K562 (cell line): ENCODE measurements around the gene MBNL1. TPM values are rescaled to one million over a fixed set of nuclear protein-coding genes. Genes with fewer than 3 reads are reported as not detected.

ENCODE experiments used
- CBX1 ChIP-seq: sonication (generic); IDR thresholded peaks from 2 replicates; pipeline ENCODE4 v1.6.1; 2016; ENCODE audit warnings: antibody characterized with exemption, low read depth, mild to moderate bottlenecking
- CHCHD3 ChIP-seq: fragments of 250-450 bp; sonication (Bioruptor Pico); IDR thresholded peaks from 2 replicates; pipeline ENCODE4 v2.1.2; 2022; ENCODE audit warnings: mild to moderate bottlenecking
- DPF2 ChIP-seq: fragments of 450-650 bp; IDR thresholded peaks from 2 replicates; pipeline ENCODE4 v1.6.1; 2016
- ELF2 ChIP-seq: fragments of 250-450 bp; sonication (Bioruptor Pico); IDR thresholded peaks from 2 replicates; pipeline ENCODE4 v1.5.0; 2021; ENCODE audit warnings: mild to moderate bottlenecking
- ETV1 ChIP-seq: fragments of 450-650 bp; conservative IDR thresholded peaks from 2 replicates; pipeline ENCODE4 v1.6.1; 2016; ENCODE audit warnings: missing genetic modification characterization, control low read depth, low read depth, missing compliant biosample characterization
- PML ChIP-seq: IDR thresholded peaks from 2 replicates; pipeline ENCODE4 v1.6.1; 2012; ENCODE audit warnings: low read length, inconsistent platforms
- POLR2A ChIP-seq: fragments of 450-650 bp; conservative IDR thresholded peaks from 2 replicates; pipeline ENCODE4 v1.6.1; 2016
- TCF3 ChIP-seq: sonication (generic); formaldehyde crosslinking; IDR thresholded peaks from 2 replicates; pipeline ENCODE4 v1.4.0; 2020; ENCODE audit warnings: mild to moderate bottlenecking, missing genetic modification reagents
- TEAD4 ChIP-seq, 2 experiments: sonication (generic) in 1 of 2; formaldehyde crosslinking in 1 of 2; IDR thresholded peaks; 2 replicates each; pipeline versions ENCODE4 v1.6.1 to v1.8.0; 2012 to 2022; ENCODE audit warnings: borderline replicate concordance in 1 of 2, inconsistent platforms in 1 of 2, low read length in 1 of 2, mild to moderate bottlenecking in 1 of 2, missing genetic modification reagents in 1 of 2
- TOE1 ChIP-seq, 2 experiments: fragments of 450-650 bp in 1 of 2; sonication (generic) in 1 of 2; formaldehyde crosslinking in 1 of 2; IDR thresholded peaks; 2 replicates each; pipeline versions ENCODE4 v1.7.1 to v1.8.0; 2016 to 2022; ENCODE audit warnings: borderline replicate concordance in 2 of 2, mild to moderate bottlenecking in 2 of 2, antibody characterized with exemption in 1 of 2, inconsistent platforms in 1 of 2, low read depth in 1 of 2, missing genetic modification reagents in 1 of 2, moderate library complexity in 1 of 2
- polyA plus RNA-seq, 8 experiments: library from polyadenylated mRNA; depleted of rRNA in 4 of 8; stranded (reverse) in 5 of 8; unstranded in 3 of 8; fragments of >200 nt; fragmentation: Nextera tagmentation in 2 of 8; fragmentation: Illumina TruSeq in 1 of 8; extraction: Ambion mirVana in 2 of 8; extraction: Trizol in 1 of 8; gene quantifications; 2 replicates each; pipeline versions ENCODE4 v1.2.1 to v1.2.3, GENCODE V29; 2011 to 2014; ENCODE audit warnings: inconsistent platforms in 1 of 8, missing spikeins in 1 of 8
- total RNA-seq, 7 experiments: library from RNA; depleted of rRNA in 6 of 7; stranded (reverse); fragments of >200 nt in 6 of 7; fragmentation: Illumina TruSeq in 2 of 7; extraction: Trizol in 2 of 7; gene quantifications; 2 replicates each; pipeline versions ENCODE4 v1.2.1 to v1.2.3, GENCODE V29; 2011 to 2021; ENCODE audit warnings: low replicate concordance in 1 of 7
- TF ChIP-seq, protein P1 (sequence below), 2 experiments: fragments of 450-650 bp in 1 of 2; sonication (generic) in 1 of 2; formaldehyde crosslinking in 1 of 2; IDR thresholded peaks; 2 replicates each; pipeline versions ENCODE4 v1.7.1 to v1.9.0; 2016 to 2022; ENCODE audit warnings: inconsistent platforms in 1 of 2, mild to moderate bottlenecking in 1 of 2, missing genetic modification reagents in 1 of 2
- TF ChIP-seq, protein P2 (sequence below): fragments of 450-650 bp; IDR thresholded peaks from 2 replicates; pipeline ENCODE4 v1.6.1; 2016; ENCODE audit warnings: antibody characterized with exemption

The MBNL1 gene
- total and polyA plus RNA-seq, 9 of the 15 experiments (the other 6 are each of a cell fraction or from before 2014, with no cell fraction given): 70.3 to 243 (median 220) TPM

DNA sequence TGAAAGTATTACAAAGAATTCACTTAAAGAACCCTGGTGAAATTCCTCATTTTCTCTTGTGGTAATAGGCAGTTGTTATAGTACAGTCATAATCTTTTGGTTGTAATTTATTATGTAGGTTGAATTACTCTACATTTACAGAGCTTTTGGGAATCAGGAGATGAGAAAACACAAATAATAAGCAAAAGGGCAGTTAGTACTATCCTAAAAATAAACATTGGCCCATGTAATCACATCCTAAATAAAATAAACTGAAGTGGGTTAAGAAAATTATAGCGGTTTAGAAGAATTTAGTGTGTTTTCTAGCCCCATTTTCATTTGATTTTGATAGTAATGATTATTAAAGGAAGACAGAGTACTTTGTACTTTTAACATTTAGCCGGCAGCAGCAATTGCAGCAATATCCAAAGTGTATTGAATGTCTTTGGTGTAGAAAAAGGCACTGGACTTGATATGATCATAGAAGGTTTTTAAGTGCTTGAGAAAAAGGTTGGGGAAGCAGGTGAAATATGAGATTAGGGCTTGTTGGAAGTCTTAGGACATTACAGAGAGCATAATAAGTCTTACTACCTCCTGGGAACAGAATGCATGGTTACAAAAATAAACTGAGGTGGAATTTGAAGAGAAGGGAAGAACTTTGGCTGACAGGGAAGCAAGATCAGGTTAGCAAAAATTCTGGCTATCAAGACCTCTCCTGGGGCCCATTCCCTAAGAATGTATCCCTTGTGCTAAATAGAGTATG, 79.9 kb downstream of the MBNL1 start (continued):
- peak; percentile 40; the same call in 1 of the 2 replicates for TF ChIP-seq PML
- TF ChIP-seq ELF2 (CRISPR knock-in tag): no peak
- no peak for TF ChIP-seq CBX1
- no peak for TF ChIP-seq CHCHD3 (CRISPR knock-in tag)
- no peak for TF ChIP-seq TOE1 (IDR thresholded peaks at IDR 0.05; ENCODE audit: borderline replicate concordance)
- TF ChIP-seq TOE1 (CRISPR knock-in tag; IDR thresholded peaks at IDR 0.05; ENCODE audit: borderline replicate concordance, low read depth): no peak
- TF ChIP-seq, protein P1, sequence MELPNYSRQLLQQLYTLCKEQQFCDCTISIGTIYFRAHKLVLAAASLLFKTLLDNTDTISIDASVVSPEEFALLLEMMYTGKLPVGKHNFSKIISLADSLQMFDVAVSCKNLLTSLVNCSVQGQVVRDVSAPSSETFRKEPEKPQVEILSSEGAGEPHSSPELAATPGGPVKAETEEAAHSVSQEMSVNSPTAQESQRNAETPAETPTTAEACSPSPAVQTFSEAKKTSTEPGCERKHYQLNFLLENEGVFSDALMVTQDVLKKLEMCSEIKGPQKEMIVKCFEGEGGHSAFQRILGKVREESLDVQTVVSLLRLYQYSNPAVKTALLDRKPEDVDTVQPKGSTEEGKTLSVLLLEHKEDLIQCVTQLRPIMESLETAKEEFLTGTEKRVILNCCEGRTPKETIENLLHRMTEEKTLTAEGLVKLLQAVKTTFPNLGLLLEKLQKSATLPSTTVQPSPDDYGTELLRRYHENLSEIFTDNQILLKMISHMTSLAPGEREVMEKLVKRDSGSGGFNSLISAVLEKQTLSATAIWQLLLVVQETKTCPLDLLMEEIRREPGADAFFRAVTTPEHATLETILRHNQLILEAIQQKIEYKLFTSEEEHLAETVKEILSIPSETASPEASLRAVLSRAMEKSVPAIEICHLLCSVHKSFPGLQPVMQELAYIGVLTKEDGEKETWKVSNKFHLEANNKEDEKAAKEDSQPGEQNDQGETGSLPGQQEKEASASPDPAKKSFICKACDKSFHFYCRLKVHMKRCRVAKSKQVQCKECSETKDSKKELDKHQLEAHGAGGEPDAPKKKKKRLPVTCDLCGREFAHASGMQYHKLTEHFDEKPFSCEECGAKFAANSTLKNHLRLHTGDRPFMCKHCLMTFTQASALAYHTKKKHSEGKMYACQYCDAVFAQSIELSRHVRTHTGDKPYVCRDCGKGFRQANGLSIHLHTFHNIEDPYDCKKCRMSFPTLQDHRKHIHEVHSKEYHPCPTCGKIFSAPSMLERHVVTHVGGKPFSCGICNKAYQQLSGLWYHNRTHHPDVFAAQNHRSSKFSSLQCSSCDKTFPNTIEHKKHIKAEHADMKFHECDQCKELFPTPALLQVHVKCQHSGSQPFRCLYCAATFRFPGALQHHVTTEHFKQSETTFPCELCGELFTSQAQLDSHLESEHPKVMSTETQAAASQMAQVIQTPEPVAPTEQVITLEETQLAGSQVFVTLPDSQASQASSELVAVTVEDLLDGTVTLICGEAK (IDR thresholded peaks at IDR 0.05): no peak
- TF ChIP-seq, protein P1 (CRISPR knock-in tag; IDR thresholded peaks at IDR 0.05): no peak
- peak; percentile 40 for TF ChIP-seq TEAD4 (IDR thresholded peaks at IDR 0.05; ENCODE audit: low read length)
- TF ChIP-seq TEAD4 (CRISPR knock-in tag; IDR thresholded peaks at IDR 0.05; ENCODE audit: borderline replicate concordance): no peak
- TF ChIP-seq DPF2: peak; percentile 35; the same call in 1 of the 2 replicates
- TF ChIP-seq, protein P2, sequence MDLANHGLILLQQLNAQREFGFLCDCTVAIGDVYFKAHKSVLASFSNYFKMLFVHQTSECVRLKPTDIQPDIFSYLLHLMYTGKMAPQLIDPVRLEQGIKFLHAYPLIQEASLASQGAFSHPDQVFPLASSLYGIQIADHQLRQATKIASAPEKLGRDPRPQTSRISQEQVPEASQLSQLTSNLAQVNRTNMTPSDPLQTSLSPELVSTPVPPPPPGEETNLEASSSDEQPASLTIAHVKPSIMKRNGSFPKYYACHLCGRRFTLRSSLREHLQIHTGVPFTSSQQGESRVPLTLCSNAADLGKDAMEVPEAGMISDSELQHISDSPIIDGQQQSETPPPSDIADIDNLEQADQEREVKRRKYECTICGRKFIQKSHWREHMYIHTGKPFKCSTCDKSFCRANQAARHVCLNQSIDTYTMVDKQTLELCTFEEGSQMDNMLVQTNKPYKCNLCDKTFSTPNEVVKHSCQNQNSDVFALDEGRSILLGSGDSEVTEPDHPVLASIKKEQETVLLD: no peak
- peak; percentile 8; the same call in 1 of the 2 replicates for TF ChIP-seq TCF3 (CRISPR knock-in tag)
- no peak for TF ChIP-seq ETV1 (tag)
- 0 out of 2 replicates have a peak, but pooled peaks have one; percentile 13 for TF ChIP-seq POLR2A
